UCSD-AML1 (cell line): ENCODE measurements around the gene APOE.

Source experiments
- DNase-seq: peaks from one replicate; lab custom pipeline; 2025; ENCODE audit not compliant: unreplicated experiment; lab: John Stamatoyannopoulos, UW

The APOE gene

GRCh38 chr19:44951179-44952159, 45.9 kb downstream of the APOE start:
- peak; percentile 24 for DNase-seq

- no peak for DNase-seq
Observed at GRCh38 chr19:44954278-44954648, 48.7 kb downstream of the APOE start.

- peak; percentile 95 for DNase-seq
Observed at GRCh38 chr19:44954649-44955504, 49.3 kb downstream of the APOE start, which contains the start of gene CLPTM1. TSS of gene CLPTM1 (plus strand) at chr19:44955380. CDS start at chr19:44955396, 16 bp downstream.

- DNase-seq, result no peak
Observed at GRCh38 chr19:44955505-44956439, 50.2 kb downstream of the APOE start.

- DNase-seq, result no peak
Observed at GRCh38 chr19:44957526-44957925, 51.9 kb downstream of the APOE start.

- no peak for DNase-seq
Observed at GRCh38 chr19:44958090-44958489, 52.5 kb downstream of the APOE start.
